ENCODE data around the gene MPPED1.

- TF ChIP-seq CTCF (IDR thresholded peaks at IDR 0.05; ENCODE audit: insufficient read depth, low read depth, low read length): no peak
- TF ChIP-seq EZH2 (IDR thresholded peaks at IDR 0.05; ENCODE audit: insufficient read depth, low read length): no peak
These were observed 15.4 kb upstream of the MPPED1 start for GRCh38 chr22:43396321-43396933.

Measured in astrocyte (in vitro differentiated cells and primary cell).